ENCODE results near the gene CSF1.

GRCh38 chr1:109914587-109915240, 4.1 kb downstream of the CSF1 start:
- TF ChIP-seq POLR2A (IDR thresholded peaks at IDR 0.05), result no peak
- TF ChIP-seq CTCF (IDR thresholded peaks at IDR 0.05 in 8 of 11, conservative IDR thresholded peaks at IDR 0.05 in 3 of 11), result no peak
